Mammary epithelial cell (primary cell): Measurements from ENCODE around the gene TXLNB.

Experiments
- EZH2 ChIP-seq: IDR thresholded peaks from 2 replicates; pipeline ENCODE4 v1.6.1; 2012; ENCODE audit warnings: low read length, inconsistent platforms, borderline replicate concordance
- TF ChIP-seq, protein P1 (sequence below), 2 donors: IDR thresholded peaks in 1 of 2; conservative IDR thresholded peaks in 1 of 2; 2 replicates each; pipeline ENCODE4 v1.5.1; 2011 to 2012; ENCODE audit warnings: inconsistent platforms in 2 of 2, low read length in 2 of 2, mild to moderate bottlenecking in 2 of 2, control low read depth in 1 of 2, low read depth in 1 of 2; ENCODE audit not compliant: insufficient read depth in 1 of 2; ENCODE audit errors: extremely low read depth in 1 of 2

- TF ChIP-seq, protein P1, sequence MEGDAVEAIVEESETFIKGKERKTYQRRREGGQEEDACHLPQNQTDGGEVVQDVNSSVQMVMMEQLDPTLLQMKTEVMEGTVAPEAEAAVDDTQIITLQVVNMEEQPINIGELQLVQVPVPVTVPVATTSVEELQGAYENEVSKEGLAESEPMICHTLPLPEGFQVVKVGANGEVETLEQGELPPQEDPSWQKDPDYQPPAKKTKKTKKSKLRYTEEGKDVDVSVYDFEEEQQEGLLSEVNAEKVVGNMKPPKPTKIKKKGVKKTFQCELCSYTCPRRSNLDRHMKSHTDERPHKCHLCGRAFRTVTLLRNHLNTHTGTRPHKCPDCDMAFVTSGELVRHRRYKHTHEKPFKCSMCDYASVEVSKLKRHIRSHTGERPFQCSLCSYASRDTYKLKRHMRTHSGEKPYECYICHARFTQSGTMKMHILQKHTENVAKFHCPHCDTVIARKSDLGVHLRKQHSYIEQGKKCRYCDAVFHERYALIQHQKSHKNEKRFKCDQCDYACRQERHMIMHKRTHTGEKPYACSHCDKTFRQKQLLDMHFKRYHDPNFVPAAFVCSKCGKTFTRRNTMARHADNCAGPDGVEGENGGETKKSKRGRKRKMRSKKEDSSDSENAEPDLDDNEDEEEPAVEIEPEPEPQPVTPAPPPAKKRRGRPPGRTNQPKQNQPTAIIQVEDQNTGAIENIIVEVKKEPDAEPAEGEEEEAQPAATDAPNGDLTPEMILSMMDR (conservative IDR thresholded peaks at IDR 0.05 in 1 of 2, IDR thresholded peaks at IDR 0.05 in 1 of 2; ENCODE audit: extremely low read depth in 1 of 2, insufficient read depth in 1 of 2, low read depth in 1 of 2, low read length in 2 of 2) = no peak
- no peak for TF ChIP-seq EZH2
These were observed 13.6 kb downstream of the TXLNB start for GRCh38 chr6:139278190-139278589.
